Measurements from ENCODE around the gene SMIM14.

DNA sequence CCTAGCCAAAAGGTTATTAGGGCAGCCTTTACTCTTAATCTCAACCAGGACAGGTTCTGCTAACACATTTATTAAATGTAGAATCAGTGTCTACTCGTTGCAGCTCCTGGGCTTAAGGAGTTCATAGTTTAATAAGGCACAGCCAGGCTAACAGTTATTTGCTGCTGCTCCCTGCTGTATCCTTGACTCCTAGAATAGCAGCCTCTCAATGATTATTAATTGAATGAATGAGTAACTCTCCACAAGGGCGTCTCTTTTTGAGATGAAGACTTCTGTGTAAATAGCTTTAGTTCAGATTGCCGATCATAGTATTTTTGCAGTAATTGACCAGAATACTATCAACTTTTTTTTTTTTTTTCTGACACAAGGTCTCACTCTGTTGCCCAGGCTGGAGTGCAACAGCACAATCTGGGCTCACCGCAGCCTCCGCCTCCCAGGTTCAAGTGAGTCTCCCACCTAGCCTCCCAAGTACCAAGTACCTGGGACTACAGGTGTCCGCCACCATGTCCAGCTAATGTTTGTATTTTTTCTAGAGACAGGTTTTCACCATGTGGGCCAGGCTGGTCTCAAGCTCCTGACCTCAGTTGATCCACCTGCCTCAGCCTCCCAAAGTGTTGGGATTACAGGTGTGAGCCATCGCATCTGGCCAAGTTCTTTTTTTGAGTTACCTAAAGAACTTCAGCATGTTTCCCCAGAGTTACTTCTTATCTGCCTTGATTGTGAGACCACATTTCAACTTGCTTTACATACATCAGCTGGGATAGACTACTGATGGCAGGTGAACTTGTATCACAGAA, 114.3 kb downstream of the SMIM14 start:
- no peak for TF ChIP-seq POLR2A (IDR thresholded peaks at IDR 0.05)
- TF ChIP-seq, protein P1, sequence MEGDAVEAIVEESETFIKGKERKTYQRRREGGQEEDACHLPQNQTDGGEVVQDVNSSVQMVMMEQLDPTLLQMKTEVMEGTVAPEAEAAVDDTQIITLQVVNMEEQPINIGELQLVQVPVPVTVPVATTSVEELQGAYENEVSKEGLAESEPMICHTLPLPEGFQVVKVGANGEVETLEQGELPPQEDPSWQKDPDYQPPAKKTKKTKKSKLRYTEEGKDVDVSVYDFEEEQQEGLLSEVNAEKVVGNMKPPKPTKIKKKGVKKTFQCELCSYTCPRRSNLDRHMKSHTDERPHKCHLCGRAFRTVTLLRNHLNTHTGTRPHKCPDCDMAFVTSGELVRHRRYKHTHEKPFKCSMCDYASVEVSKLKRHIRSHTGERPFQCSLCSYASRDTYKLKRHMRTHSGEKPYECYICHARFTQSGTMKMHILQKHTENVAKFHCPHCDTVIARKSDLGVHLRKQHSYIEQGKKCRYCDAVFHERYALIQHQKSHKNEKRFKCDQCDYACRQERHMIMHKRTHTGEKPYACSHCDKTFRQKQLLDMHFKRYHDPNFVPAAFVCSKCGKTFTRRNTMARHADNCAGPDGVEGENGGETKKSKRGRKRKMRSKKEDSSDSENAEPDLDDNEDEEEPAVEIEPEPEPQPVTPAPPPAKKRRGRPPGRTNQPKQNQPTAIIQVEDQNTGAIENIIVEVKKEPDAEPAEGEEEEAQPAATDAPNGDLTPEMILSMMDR (IDR thresholded peaks at IDR 0.05 in 4 of 5, conservative IDR thresholded peaks at IDR 0.05 in 1 of 5) = no peak

Measured in gastrocnemius medialis (tissue), 4 donors.